Spleen (tissue), 7 donors: Measurements from ENCODE around the gene UGT1A5.

Source experiments
- CTCF ChIP-seq, 11 experiments: fragments of 200-600 bp in 7 of 11; fragments of 450-650 bp in 4 of 11; sonication (generic) in 4 of 11; IDR thresholded peaks in 8 of 11; conservative IDR thresholded peaks in 3 of 11; 1 replicate in 7 of 11; 2 replicates in 4 of 11; pipeline versions ENCODE4 v1.4.0 to v1.8.0; 2016 to 2021; ENCODE audit warnings: antibody characterized with exemption in 11 of 11, inconsistent platforms in 4 of 11, mild to moderate bottlenecking in 1 of 11
- POLR2A ChIP-seq, 3 donors: fragments of 450-650 bp; IDR thresholded peaks; one replicate each; pipeline ENCODE4 v1.5.1; 2017; ENCODE audit warnings: antibody characterized with exemption in 3 of 3, mild to moderate bottlenecking in 1 of 3
- POLR2AphosphoS5 ChIP-seq, 3 donors: sonication (generic); formaldehyde crosslinking; IDR thresholded peaks; one replicate each; pipeline ENCODE4 v1.5.1; 2017; ENCODE audit warnings: antibody characterized with exemption in 3 of 3
- donor health status: DM: no; HTN: no; CAD: no; lungs with moderate emphysema.
- donor health status: DM: no; HTN: no; CAD: no.
- donor health status: DM: no; HTN: no; CAD: no.

GRCh38 chr2:233822101-233822771 lies 109.5 kb downstream of the UGT1A5 start:
- TF ChIP-seq CTCF (IDR thresholded peaks at IDR 0.05 in 8 of 11, conservative IDR thresholded peaks at IDR 0.05 in 3 of 11): no peak
- no peak for TF ChIP-seq POLR2AphosphoS5 (IDR thresholded peaks at IDR 0.05)
- no peak for TF ChIP-seq POLR2A (IDR thresholded peaks at IDR 0.05)
